HG03159 (cell line): ENCODE measurements around the gene ZNF280B.
"Not testable (repeated sequence)": the region's sequence is repeated elsewhere in the genome, so short reads cannot be mapped to it uniquely, and the experiment has no call there.

Source experiments
- ATAC-seq: cut with Tn5 transposase; IDR thresholded peaks from one replicate; pipeline ENCODE4 v1.9.1; 2021; ENCODE audit warnings: mild to moderate bottlenecking, moderate library complexity; ENCODE audit not compliant: unreplicated experiment

Gene ZNF280B

GRCh38 chr22:22535662-22536061 lies 27.1 kb upstream of the ZNF280B start:
- no peak for ATAC-seq

GRCh38 chr22:22534604-22535415 lies 26.3 kb upstream of the ZNF280B start:
- no peak for ATAC-seq

GRCh38 chr22:22533863-22534262 lies 25.3 kb upstream of the ZNF280B start:
- no peak for ATAC-seq

DNA sequence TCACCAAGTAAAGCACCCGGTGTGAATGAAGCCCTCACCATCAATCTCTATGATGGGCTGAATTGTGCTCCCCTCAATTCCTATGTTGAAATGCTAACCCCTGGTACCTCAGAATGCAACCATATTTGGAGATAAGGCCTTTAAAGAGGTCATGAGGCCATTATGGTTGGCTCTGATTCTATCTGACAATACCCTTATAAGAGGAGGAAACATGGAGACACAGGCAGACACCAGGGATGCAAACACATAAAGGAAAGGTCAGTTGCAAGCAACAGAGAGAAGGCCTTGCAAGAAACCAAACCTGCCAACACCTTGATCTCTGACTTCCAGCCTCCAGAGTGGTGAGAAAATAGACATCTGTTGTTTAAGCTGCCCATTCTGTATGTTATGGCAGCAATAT lies 24.9 kb upstream of the ZNF280B start:
- no peak for ATAC-seq

- ATAC-seq = not testable (repeated sequence)
Measured at GRCh38 chr22:22532547-22533071, 24.1 kb upstream of the ZNF280B start.

GRCh38 chr22:22531770-22532546 lies 23.4 kb upstream of the ZNF280B start:
- ATAC-seq = no peak

DNA sequence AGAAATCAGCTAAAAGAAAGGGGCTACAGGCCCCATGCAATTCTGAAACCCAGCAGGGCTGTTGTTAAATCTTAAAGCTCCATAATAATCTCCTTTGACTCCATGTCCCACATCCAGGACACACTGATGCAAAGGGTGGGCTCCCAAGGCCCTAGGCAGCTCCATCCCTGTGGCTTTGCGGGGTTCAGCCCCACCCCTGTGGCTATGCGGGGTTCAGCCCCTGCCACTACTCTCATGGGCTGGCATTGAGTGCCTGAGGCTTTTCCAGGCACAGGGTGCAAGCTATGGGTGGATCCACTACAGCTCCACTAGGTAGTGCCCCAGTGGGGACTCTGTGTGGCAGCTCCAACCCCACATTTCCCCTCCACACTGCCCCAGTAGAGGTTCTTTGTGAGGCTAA lies 20.2 kb upstream of the ZNF280B start:
- no peak for ATAC-seq

- ATAC-seq = no peak
Measured at GRCh38 chr22:22527312-22527711, 18.8 kb upstream of the ZNF280B start.

- ATAC-seq = no peak
Measured at GRCh38 chr22:22526125-22526912, 17.8 kb upstream of the ZNF280B start.

GRCh38 chr22:22523494-22523893 lies 15.0 kb upstream of the ZNF280B start:
- no peak for ATAC-seq

DNA sequence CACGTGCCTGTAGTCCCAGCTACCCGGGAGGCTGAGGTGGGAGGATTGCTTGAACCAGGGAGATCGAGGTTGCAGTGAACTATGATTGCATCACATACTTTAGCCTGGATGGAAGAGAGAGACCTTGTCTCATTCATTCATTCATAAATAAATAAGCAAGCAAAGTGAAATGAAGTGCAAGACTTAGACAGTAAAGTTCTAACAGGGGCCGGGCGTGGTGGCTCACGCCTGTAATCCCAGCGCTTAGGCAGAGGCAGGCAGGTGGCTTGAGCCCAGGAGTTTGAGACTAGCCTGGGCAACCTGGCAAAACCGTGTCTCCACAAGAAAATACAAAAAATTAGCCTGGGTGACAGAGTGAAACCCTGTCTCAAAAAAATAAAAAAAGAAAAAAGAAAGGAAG lies 13.1 kb upstream of the ZNF280B start:
- ATAC-seq = no peak

DNA sequence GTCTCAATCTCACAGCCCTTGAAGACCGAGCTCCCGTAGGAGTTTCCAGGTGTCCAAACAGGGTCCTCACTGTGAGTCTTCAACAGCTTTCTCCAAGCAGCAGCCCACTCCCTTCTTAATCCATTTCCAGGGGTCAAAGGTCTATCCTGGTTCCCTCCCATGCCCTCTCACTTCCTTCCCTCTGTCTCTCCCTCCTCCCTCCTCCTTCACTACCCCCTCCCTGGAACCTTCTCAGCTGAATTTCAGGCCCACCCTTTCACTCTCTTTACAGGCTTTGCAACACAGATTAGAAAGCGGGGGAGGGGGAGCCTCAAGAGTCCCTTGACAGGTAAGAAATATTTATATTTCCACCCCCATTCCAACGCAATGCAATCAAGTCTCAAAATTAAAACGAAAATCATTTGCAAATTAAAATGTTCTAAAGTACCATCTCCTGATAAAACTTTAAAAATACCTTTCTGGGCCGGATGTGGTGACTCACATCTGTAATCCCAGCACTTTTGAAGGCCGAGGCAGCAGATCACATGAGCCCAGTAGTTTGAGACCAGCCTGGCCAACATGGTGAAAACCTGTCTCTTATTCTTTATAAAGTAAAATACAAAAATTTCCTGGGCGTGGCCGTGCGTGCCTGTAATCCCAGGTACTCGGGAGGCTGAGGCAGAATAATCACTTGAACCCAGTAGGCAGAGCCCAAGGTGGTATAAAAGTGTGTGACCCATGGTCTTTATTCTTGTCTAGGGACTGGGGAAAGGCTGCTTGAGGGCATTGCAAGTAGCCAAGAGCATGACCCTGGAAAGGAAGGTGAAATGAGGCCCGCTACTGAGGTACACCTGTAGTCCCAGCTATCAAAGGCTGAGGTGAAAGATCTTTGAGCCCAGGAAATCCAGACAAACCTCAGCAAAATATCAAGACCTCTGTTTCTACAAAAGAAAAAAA lies 12.4 kb upstream of the ZNF280B start:
- no peak for ATAC-seq

DNA sequence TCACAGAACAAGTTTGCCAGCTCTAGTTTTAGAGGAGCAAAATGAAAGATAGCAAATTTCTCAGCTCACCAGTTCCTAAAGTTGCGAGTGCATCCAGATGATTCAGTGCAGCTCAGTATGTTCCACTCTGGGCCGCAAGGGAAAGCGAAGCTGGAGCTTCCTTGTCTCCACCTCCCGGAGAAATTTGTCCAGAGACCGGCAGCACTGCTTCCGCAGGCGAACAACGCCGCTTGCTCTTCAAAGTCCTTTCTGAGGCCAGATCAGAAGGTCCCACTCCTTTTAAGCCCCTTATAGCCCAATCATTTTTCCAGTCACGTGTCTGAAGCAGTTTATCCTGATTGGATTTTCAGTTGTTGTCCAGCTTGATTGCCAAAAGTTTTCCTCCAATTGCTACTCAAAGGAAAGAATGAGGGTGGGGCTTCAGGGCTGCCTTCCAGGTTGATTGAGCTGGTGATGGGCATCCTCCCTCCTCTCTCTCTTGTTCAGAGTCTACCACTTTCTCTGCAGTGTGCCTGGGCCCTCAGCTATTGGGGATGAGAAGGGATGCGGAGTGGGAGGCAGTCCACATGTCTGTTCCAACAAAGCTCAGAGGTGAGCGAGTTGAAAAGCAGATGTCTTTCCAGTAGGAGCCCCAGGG lies 11.6 kb upstream of the ZNF280B start, which contains the start of gene ZNF280A:
ZNF280A (minus strand) TSS at position 251 of the 637 bp plus-strand sequence. CDS start 4,640 bp downstream, outside the sequence.
- ATAC-seq = no peak

- no peak for ATAC-seq
Measured at GRCh38 chr22:22519591-22519990, 11.0 kb upstream of the ZNF280B start.

DNA sequence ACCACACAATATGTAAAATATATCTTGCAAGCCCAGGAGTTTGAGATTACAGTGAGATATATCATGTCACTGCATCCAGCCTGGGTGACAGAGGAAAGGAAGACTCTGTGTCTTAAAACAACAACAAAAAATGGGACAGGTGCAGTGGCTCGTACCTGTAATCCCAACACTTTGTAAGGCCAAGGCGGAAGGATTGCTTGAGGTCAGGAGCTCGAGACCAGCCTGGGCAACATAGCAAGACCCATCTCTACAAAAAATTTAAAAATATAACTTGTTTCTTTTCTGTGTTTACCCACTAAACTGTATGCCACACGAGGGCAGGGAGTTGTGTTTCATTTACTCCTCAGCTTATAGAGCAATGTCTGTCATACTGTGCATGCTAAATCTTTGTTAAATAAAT lies 8.4 kb upstream of the ZNF280B start:
- no peak for ATAC-seq

DNA sequence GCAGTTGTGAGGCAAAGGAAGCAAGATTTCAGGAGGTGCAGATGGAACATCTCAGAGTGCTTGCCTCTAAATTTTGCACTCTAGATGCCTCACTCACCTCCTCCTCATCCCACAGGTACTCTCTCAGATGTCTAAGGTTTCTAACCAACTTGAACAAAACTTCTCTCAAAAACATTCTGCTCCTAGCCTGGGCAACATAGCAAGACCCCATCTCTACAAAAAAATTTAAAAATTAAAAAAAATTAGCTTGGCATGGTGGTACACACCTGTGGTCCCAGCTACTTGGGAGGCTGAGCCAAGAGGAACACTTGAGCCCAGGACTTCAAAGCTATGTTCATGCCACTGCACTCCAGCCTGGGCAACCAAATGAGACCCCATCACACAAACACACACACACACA lies 7.3 kb upstream of the ZNF280B start:
- ATAC-seq = no peak

DNA sequence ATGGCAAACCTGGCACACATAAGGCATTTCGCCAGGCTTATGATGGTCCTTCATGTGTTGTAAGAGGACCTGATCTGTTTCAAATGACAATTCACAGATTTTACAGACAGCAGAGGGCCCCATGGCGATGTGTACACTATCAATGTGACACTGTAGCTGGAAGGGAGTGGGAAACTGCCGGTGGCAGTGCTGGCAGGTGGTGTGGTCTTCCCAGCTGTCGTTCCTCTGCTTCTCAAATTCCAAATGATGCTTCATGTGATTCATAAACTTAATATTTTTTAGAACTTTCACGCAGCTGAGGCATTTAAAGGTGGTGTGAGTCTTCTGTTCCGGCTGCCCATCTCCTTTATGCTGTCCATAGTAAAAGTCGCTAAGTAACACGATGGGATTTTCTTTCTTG lies 5.9 kb upstream of the ZNF280B start:
- not testable (repeated sequence) for ATAC-seq

DNA sequence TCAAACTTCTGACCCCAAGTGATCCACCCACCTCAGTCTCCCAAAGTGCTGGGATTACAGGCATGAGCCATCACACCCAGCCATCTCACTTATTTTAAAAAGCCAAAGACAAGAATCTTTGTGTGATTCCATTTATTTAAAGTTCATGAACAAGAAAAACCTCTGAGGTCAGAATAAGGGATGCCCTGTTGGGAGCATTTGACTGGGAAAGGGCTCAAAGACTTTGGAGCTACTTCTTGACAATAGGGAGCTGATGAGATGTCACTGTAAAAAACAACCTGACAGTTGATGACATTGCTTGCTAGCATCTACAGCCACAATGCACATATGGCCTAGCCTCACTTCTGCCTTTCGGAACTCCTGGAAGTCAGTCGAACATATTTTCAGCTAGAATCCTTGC lies 5.1 kb upstream of the ZNF280B start:
- no peak for ATAC-seq

- ATAC-seq = no peak
Measured at GRCh38 chr22:22512951-22513350, 4.4 kb upstream of the ZNF280B start.
